C4-2B (cell line): Measurements from ENCODE around the gene TM9SF1.

Experiments used
- CTCF ChIP-seq: fragments of 450-650 bp; conservative IDR thresholded peaks from 2 replicates; pipeline ENCODE4 v1.5.1; 2017; ENCODE audit warnings: mild to moderate bottlenecking
- ZFX ChIP-seq: fragments of 450-650 bp; IDR thresholded peaks from 2 replicates; pipeline ENCODE4 v1.6.1; 2017

GRCh38 chr14:24234095-24235005 lies 39.1 kb upstream of the TM9SF1 start:
- TF ChIP-seq CTCF, result no peak
- no peak for TF ChIP-seq ZFX
